GM21786 (cell line): ENCODE data around the gene DMRT3.

Experiments used
- ATAC-seq: cut with Tn5 transposase; IDR thresholded peaks from one replicate; pipeline ENCODE4 v1.9.1; 2021; ENCODE audit not compliant: unreplicated experiment

The DMRT3 gene

GRCh38 chr9:976258-976942, at the start of gene DMRT3:
TSS of gene DMRT3 (plus strand) at chr9:976655. CDS start at chr9:977002, 347 bp downstream.
- no peak for ATAC-seq

- ATAC-seq = no peak
These were observed 49.5 kb upstream of the DMRT3 start for GRCh38 chr9:926976-927375.

DNA sequence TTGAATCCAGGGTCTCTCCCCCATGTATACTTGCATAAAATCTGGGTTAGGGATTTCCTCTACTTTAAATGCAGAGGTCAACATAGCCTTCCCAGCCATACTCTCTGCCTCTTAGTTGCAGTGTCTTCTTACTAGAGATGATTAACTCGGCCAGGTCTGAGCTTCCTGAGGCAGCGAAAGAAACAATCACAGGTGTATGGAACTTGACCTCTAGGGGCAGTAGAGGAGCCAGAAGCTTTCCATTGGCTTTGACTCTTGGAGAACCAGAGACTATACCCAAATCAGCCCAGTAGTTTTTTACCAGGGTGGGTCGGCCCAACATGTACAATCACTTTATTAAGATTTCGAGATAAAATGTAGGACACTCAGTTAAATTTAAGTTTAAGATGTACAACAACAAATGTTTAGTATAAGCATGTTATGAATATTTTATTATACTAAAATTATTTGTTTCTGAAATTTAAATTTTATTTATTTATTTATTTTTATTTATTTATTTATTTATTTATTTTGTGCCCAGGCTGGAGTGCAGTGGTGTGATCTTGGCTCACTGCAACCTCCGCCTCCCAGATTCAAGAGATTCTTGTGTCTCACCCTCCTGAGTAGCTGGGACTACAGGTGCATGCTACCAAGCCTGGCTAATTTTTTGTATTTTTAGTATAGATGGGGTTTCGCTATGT, 48.0 kb upstream of the DMRT3 start:
- peak; percentile 72 for ATAC-seq

DNA sequence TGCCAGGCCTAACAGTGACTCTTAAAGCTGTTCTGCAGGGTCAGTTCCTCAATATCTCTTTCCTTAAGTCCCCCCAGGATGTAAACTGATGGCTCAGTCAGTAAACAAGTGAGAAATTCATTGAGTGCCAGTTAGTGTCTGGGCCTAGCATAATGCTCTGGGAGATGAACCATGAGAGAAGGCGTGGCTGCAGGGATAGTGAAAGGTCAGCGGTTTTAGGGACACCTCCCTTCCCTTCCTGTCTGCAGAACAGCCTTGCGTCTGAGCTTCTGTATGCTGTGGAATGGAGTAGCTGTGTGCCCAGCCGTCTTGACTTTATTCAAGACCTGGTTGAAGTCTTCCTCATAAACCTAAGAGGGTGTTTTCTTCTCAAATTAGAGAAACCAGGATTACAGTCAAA, 46.7 kb upstream of the DMRT3 start:
- no peak for ATAC-seq

DNA sequence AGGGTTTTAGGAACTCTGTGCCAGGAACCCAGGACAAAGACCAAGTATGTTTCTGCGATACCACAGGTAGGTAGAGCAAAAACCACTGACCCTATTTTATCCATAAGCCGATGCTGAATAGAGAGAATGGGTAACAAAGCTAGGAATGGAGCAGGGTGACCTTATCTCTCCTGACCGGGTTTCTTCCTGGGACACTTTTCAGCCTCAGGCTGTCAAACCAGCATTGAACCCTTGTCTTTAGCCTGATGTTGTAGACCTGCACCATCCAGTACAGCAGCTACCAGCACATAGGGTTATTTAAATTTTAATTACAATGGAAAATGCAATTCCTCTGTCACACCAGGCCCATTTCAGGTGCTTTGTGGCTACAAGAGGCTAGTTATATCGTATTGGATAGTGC, 43.1 kb upstream of the DMRT3 start:
- ATAC-seq = no peak

GRCh38 chr9:935348-935965, 41.0 kb upstream of the DMRT3 start:
- ATAC-seq = no peak

DNA sequence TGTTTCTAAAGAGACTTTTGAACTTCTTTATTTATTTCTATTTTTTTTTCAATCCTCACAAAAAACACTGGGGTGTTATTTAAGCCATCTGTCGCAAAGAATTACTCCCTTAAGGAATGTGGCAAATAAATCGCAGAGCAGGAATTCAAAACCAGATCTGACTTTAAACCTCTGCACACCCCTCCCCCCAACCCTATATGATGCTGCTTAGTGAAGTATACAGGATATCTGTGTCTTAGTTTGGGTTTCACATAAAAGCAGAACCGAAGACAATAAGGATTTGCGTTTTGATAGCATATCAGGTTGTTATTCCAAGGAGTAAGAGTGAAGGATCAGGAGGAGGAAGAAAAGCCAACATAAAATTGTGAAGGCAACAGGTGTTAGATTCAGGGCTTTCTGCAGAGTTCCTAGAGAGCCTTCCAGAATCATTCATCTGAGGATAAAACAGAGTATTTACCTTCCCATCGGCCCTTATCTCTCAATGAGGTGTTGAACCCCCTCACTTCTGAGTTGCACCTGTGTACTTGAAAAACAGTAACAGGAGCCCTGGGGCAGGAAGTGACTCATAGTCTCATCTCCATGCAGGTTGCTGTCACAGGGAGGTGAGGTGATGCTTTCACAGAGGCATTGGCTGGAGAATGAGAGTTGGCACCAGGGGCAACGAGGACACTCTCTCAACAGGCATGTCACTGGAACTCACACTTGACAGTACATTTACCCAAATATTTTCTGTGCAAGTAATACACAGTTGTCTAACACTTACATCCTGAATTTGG, 33.5 kb upstream of the DMRT3 start:
- no peak for ATAC-seq

DNA sequence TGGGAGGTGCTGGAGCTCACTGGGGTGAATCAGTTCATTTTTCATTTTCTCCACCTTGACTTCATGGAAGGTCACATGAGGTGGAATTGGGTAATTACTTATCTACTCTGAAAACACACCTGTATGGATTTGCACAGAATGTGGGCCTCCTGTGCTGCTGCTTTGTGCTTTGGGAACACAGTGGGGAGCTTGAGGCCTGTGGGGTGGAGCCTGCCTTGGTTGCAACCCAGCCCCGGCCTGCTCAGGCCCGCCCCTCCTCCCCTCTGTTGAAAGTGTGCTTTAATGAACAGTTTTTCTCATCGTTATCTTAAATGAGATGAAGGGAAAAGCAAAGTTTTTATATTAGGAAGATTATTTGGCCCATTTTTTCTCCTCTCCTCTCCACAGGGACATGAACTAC, 28.5 kb upstream of the DMRT3 start:
- ATAC-seq = no peak

GRCh38 chr9:948497-948896, 28.0 kb upstream of the DMRT3 start:
- ATAC-seq = no peak

DNA sequence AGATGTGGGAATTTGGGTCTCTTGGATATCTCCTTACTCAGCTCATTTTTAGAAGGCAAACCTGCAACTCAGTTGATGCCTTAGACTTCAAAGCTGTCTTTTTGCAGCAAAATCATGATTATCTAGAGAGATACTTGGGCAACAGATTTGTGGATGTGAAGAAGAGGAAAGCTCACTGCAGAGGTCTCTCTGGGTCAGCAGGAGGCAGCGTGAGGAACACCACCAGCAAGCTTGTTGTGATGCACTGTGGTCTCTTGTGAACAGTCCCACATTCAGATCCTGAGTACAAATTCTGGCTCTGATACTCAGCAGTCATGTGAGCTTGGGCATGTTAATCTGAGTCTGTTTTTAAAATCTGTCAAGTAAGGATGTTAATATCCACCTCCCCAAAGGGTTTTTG, 26.3 kb upstream of the DMRT3 start:
- no peak for ATAC-seq

GRCh38 chr9:952546-952945, 23.9 kb upstream of the DMRT3 start:
- ATAC-seq = no peak

GRCh38 chr9:959105-959504, 17.4 kb upstream of the DMRT3 start:
- ATAC-seq = no peak

- no peak for ATAC-seq
These were observed 16.5 kb upstream of the DMRT3 start for GRCh38 chr9:959914-960313.

DNA sequence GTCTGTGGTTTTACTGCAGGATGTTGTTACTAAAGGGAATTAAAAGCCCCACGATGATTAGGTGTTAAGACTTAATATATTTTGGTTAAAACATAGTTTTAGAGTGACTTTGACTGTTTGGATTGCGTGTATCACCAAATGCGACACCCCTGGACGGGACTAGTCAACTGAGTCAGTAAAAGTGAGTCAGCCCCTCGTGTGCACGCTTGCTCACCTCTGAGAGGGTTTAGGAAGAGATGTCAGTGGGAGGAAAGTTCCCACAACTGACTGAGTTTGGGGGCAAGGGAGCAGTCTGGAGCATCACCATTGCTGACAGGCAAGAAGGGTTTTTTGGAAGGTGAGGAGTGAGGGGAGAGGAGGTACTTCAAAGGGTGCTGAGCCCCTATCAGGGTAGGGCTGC, 14.4 kb upstream of the DMRT3 start:
- ATAC-seq = no peak

DNA sequence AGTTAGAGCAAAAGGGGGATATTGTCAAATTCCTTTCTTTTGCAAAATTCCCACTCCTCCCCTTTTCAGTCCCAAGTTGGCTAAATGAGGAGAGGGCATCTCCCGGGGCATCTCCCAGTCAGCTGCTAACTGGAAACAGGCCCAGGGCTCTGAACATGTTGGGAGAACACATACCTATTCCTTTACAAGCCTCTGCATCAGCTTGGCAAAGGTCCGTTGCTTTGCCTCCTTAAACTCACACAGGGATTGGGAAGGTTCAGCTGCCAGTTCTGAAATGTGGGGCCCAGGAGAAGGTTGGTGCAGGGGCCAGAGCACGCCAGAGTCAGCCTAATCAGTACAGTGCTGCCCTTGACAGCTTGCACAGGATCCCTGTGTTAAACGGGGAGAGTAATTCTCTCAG, 11.0 kb upstream of the DMRT3 start:
- ATAC-seq = no peak

DNA sequence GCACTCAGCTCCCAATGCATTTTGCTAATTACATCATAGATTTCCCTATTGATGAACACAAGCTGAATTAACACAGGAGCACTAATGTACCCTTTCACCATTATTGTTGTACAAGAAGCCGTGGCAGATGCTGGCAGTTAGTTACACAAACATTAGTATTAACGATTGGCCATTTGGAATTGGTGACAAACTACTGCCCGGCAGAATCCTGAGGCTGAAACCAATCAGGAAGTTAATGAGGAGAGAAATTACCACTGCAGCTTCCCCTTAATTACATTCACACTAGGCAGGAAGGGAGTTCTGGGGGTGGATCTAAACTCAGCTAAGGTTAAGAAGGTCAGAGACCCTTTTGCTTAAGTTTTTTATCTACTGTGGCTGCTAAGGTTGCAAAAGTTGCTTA, 9.6 kb upstream of the DMRT3 start:
- ATAC-seq = no peak

DNA sequence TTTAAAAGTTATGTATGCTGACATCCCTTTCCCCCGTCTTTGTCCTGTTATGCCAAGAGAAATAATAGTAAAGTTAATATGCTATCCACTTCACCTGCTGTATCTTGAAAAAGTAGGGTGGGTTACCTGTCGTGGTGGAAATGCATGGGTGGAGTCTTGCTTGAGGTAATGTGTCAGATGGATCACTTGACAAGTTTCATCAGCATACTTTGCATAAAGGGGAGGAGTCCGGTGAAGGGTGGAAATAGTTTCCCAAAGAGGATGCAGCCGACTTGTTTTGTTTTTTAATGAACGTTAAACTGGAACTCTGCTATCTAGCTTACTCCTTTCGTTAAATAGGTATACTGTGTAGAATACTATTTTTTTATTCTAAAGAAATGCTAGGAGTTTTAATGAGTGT, 9.0 kb upstream of the DMRT3 start:
- no peak for ATAC-seq

DNA sequence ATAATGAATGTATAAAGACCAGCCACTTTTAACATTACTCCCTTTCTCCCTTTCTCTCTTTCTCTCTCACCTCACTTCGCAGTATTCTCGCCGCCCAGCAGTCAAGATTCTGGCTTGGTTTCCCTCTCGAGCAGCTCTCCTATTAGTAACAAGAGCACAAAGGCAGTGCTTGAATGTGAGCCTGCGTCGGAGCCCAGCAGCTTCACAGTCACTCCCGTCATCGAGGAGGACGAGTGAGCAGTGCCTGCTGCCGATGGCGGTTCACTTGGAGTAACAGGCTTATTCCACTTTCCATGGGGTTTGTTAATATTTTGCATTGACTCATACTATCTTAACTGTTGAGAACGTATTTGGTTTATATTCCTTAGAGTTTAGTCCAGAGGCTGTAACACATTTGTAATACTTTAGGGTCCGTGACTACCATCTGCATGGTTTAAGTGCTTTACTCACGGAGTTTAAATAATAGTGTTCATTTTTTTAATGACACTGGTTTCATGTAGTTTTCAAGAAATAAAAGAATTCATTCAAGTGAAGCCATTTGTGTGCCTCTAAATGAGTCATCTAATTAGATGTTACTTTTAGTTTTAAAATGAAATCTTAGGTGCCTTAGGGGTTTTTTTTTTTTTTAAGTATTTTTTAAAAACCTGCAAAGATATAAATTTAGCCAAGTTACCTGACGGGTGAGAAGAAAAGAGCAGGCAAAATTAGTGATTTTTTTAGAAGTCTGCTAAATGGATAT, 8.4 kb upstream of the DMRT3 start:
- ATAC-seq = no peak

GRCh38 chr9:969310-970150, 6.9 kb upstream of the DMRT3 start:
- no peak for ATAC-seq
